Measurements from ENCODE around the gene TMEM119. TPM values are rescaled to one million over a fixed set of nuclear protein-coding genes. Genes with fewer than 3 reads are reported as not detected.
"Not testable (repeated sequence)": the region's sequence is repeated elsewhere in the genome, so short reads cannot be mapped to it uniquely, and the experiment has no call there.

Gene TMEM119
- total RNA-seq, 1 experiment from 2014 or later: not detected

GRCh38 chr12:108633534-108634248 lies 35.8 kb upstream of the TMEM119 start, which contains the start of gene SELPLG:
Gene SELPLG, minus strand, starts transcription at chr12:108633894. Its CDS starts 9,587 bp downstream, at chr12:108624307.
- ChIA-PET POLR2A (no interaction called here), CTCF (no interaction called here)
- H3K4me3 ChIP-seq (ENCODE audit: low read depth in 2 of 2, low read length in 2 of 2): no peak within 1 kb of the TSS
- no peaks in the 10 kb centered on the region for H3K9me3 ChIP-seq (ENCODE audit: control insufficient read depth, insufficient read depth, low read depth, low read length)
- no peak for ATAC-seq
- intact Hi-C loops (cut with micrococcal nuclease; ENCODE audit: unreplicated experiment): no loop called here
- TF ChIP-seq, protein P1, sequence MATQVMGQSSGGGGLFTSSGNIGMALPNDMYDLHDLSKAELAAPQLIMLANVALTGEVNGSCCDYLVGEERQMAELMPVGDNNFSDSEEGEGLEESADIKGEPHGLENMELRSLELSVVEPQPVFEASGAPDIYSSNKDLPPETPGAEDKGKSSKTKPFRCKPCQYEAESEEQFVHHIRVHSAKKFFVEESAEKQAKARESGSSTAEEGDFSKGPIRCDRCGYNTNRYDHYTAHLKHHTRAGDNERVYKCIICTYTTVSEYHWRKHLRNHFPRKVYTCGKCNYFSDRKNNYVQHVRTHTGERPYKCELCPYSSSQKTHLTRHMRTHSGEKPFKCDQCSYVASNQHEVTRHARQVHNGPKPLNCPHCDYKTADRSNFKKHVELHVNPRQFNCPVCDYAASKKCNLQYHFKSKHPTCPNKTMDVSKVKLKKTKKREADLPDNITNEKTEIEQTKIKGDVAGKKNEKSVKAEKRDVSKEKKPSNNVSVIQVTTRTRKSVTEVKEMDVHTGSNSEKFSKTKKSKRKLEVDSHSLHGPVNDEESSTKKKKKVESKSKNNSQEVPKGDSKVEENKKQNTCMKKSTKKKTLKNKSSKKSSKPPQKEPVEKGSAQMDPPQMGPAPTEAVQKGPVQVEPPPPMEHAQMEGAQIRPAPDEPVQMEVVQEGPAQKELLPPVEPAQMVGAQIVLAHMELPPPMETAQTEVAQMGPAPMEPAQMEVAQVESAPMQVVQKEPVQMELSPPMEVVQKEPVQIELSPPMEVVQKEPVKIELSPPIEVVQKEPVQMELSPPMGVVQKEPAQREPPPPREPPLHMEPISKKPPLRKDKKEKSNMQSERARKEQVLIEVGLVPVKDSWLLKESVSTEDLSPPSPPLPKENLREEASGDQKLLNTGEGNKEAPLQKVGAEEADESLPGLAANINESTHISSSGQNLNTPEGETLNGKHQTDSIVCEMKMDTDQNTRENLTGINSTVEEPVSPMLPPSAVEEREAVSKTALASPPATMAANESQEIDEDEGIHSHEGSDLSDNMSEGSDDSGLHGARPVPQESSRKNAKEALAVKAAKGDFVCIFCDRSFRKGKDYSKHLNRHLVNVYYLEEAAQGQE (IDR thresholded peaks at IDR 0.05; ENCODE audit: insufficient read depth in 1 of 2, low read depth in 2 of 2, low read length in 1 of 2): no peak
- TF ChIP-seq TCF7L2 (IDR thresholded peaks at IDR 0.05; ENCODE audit: low read depth, low read length) (no peak), SIN3A (IDR thresholded peaks at IDR 0.05; ENCODE audit: borderline replicate concordance, insufficient read depth, low read depth, low read length) (no peak), POLR2AphosphoS5 (IDR thresholded peaks at IDR 0.05; ENCODE audit: low read depth, low read length) (no peak), CTCF (IDR thresholded peaks at IDR 0.05) (no peak)
- H3K4me1 ChIP-seq (ENCODE audit: control insufficient read depth, insufficient read depth, low read length): peaks cover 25% of the 10 kb centered on the region
- no TSS peak for BruUV-seq (replicated peaks)
- H3K27me3 ChIP-seq (ENCODE audit: control insufficient read depth, insufficient read depth, low read length): no peaks in the 10 kb centered on the region
- in situ Hi-C loops (cut with HindIII; ENCODE audit: low pct_unique_long_range_greater_than_20kb, low sequenced_read_pairs): no loop called here
- H3K27ac ChIP-seq (ENCODE audit: low read length): no peak within 1 kb of the TSS
- no peaks in the 10 kb centered on the region for H3K36me3 ChIP-seq (ENCODE audit: control insufficient read depth, insufficient read depth, low read length)
- no peak for DNase-seq (ENCODE audit: low read depth, low spot score)

- no peaks in the 10 kb centered on the region for H3K36me3 ChIP-seq (ENCODE audit: control insufficient read depth, insufficient read depth, low read length)
- in situ Hi-C loops (cut with HindIII; ENCODE audit: low pct_unique_long_range_greater_than_20kb, low sequenced_read_pairs): no loop called here
- TF ChIP-seq POLR2AphosphoS5 (IDR thresholded peaks at IDR 0.05; ENCODE audit: low read depth, low read length) (no peak), TCF7L2 (IDR thresholded peaks at IDR 0.05; ENCODE audit: low read depth, low read length) (no peak), SIN3A (IDR thresholded peaks at IDR 0.05; ENCODE audit: borderline replicate concordance, insufficient read depth, low read depth, low read length) (no peak)
- TF ChIP-seq, protein P1 (IDR thresholded peaks at IDR 0.05; ENCODE audit: insufficient read depth in 1 of 2, low read depth in 2 of 2, low read length in 1 of 2): no peak
- intact Hi-C loops (cut with micrococcal nuclease; ENCODE audit: unreplicated experiment): no loop called here
- DNase-seq (ENCODE audit: low read depth, low spot score) (no peak), ATAC-seq (no peak)
- H3K4me3 ChIP-seq (ENCODE audit: low read depth in 2 of 2, low read length in 2 of 2): no peak overlapping the region
- no peak overlapping the region for H3K27ac ChIP-seq (ENCODE audit: low read length)
- POLR2A ChIA-PET: interaction anchor here (0.6 kb wide), 1 partner anchor 468 kb away, joined by 3 read pairs; no protein-coding TSS in a partner anchor
- H3K4me1 ChIP-seq (ENCODE audit: control insufficient read depth, insufficient read depth, low read length): peaks cover 30% of the 10 kb centered on the region
- H3K27me3 ChIP-seq (ENCODE audit: control insufficient read depth, insufficient read depth, low read length): no peaks in the 10 kb centered on the region
- CTCF ChIA-PET: no interaction called here
- BruUV-seq (replicated peaks): no TSS peak
- no peaks in the 10 kb centered on the region for H3K9me3 ChIP-seq (ENCODE audit: control insufficient read depth, insufficient read depth, low read depth, low read length)
These were observed 35.2 kb upstream of the TMEM119 start for GRCh38 chr12:108633081-108633533.

GRCh38 chr12:108631261-108631660 lies 33.4 kb upstream of the TMEM119 start:
- ATAC-seq; H3K36me3 ChIP-seq (ENCODE audit: control insufficient read depth, insufficient read depth, low read length); H3K4me3 ChIP-seq (ENCODE audit: low read depth in 2 of 2, low read length in 2 of 2); in situ Hi-C loops (cut with HindIII; ENCODE audit: low pct_unique_long_range_greater_than_20kb, low sequenced_read_pairs); CTCF ChIA-PET; H3K27ac ChIP-seq (ENCODE audit: low read length); BruUV-seq (replicated peaks); intact Hi-C loops (cut with micrococcal nuclease; ENCODE audit: unreplicated experiment); H3K27me3 ChIP-seq (ENCODE audit: control insufficient read depth, insufficient read depth, low read length); H3K9me3 ChIP-seq (ENCODE audit: control insufficient read depth, insufficient read depth, low read depth, low read length); DNase-seq (ENCODE audit: low read depth, low spot score): not testable (repeated sequence)
- H3K4me1 ChIP-seq (ENCODE audit: control insufficient read depth, insufficient read depth, low read length): peaks cover 30% of the 10 kb centered on the region
- POLR2A ChIA-PET: interaction anchor here (0.5 kb wide), 1 partner anchor 9 kb away, joined by 8 read pairs; no protein-coding TSS in a partner anchor

All from Panc1 (cell line).